Left ventricle myocardium inferior (tissue), 1 donor: ENCODE measurements around the gene ARHGDIA. TPM values are rescaled to one million over a fixed set of nuclear protein-coding genes. Genes with fewer than 3 reads are reported as not detected.

Experiments
- DNase-seq: peaks from one replicate; pipeline ENCODE4 v3.0.0-alpha.2; 2020
- H3K27ac ChIP-seq: fragments of 200-600 bp; replicated peaks from 2 replicates; pipeline ENCODE4 v1.8.0; 2021
- H3K27me3 ChIP-seq: fragments of 200-600 bp; 2 replicates; pipeline ENCODE4 v1.8.0; 2021; ENCODE audit warnings: low read depth
- H3K36me3 ChIP-seq: fragments of 200-600 bp; 2 replicates; pipeline ENCODE4 v1.8.0; 2021
- H3K4me1 ChIP-seq: fragments of 200-600 bp; 2 replicates; pipeline ENCODE4 v1.8.0; 2021
- H3K4me3 ChIP-seq: fragments of 200-600 bp; 2 replicates; pipeline ENCODE4 v1.8.0; 2021; ENCODE audit warnings: mild to moderate bottlenecking, moderate library complexity
- H3K9me3 ChIP-seq: fragments of 200-600 bp; replicated peaks from 2 replicates; pipeline ENCODE4 v1.8.0; 2021
- intact Hi-C: fragments of 100-400 bp; cut with micrococcal nuclease; formaldehyde crosslinking; loops from one replicate; pipeline ENCODE4 v1.11.0; 2022
- total RNA-seq: library from RNA; stranded (reverse); fragmentation: NEBNext Ultra II Directional; extraction: Animal tissue kit (Norgen Biotek cat#: 25700); gene quantifications from one replicate; pipeline ENCODE4 v1.2.1, GENCODE V29; 2021
- TF ChIP-seq, protein P1 (sequence below): fragments of 200-600 bp; IDR thresholded peaks from 2 replicates; pipeline ENCODE4 v1.8.0; 2021; ENCODE audit warnings: antibody characterized with exemption, mild to moderate bottlenecking, borderline replicate concordance
- donor health status: DM: no; HTN: yes; CAD: no; lungs with severe emphysema.

Gene ARHGDIA
- total RNA-seq, 1 donor from 2014 or later: 95.1 TPM

DNA sequence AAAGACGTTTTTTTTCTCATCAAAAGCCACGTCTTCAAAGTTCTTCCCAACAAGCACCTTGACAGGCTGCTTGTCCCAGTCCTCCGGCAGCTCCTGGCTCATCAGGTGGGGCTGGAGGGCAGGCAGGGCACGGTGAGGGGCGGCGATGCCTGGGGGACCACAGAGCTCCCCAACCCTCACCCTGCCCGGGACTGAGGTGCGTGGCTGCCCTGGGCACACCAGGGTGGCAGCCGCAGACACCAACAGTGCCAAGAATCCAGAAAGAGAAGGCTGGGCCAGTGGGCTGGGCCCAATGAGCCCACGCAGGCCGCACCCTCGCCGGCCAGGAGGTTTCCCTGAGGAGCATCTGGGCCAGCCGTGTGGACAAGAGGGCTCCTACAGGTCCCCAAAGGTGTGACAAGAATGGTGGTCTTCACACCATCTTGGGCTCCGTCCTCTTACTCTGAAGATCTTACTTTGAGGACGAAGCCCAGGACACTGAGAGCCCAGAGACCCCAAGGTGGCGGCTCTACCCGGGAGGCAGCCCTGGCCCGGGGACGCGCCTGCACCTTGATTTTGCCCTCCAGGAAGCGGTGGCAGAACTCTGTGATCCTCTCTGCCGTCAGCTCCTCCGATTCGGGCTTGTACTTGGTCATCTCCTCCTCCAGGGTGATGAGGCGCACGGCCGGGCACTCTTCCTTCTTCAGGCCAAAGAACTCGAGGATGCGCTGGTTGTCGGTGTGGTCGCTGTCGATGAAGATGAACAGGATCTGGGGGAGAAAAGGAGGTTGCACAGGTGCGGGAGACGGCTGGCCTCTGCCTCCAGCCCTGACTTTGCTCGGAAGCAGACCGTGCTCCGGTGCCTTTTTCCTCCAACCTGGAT lies 25.0 kb downstream of the ARHGDIA start:
- H3K4me3 ChIP-seq: no peak overlapping the region
- peaks cover 11% of the 10 kb centered on the region for H3K4me1 ChIP-seq
- intact Hi-C loops: no loop called here
- TF ChIP-seq, protein P1, sequence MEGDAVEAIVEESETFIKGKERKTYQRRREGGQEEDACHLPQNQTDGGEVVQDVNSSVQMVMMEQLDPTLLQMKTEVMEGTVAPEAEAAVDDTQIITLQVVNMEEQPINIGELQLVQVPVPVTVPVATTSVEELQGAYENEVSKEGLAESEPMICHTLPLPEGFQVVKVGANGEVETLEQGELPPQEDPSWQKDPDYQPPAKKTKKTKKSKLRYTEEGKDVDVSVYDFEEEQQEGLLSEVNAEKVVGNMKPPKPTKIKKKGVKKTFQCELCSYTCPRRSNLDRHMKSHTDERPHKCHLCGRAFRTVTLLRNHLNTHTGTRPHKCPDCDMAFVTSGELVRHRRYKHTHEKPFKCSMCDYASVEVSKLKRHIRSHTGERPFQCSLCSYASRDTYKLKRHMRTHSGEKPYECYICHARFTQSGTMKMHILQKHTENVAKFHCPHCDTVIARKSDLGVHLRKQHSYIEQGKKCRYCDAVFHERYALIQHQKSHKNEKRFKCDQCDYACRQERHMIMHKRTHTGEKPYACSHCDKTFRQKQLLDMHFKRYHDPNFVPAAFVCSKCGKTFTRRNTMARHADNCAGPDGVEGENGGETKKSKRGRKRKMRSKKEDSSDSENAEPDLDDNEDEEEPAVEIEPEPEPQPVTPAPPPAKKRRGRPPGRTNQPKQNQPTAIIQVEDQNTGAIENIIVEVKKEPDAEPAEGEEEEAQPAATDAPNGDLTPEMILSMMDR: no peak
- no peak overlapping the region for H3K27ac ChIP-seq
- no peaks in the 10 kb centered on the region for H3K27me3 ChIP-seq
- peaks cover 84% of the 10 kb centered on the region for H3K36me3 ChIP-seq
- no peaks in the 10 kb centered on the region for H3K9me3 ChIP-seq
- no peak for DNase-seq

DNA sequence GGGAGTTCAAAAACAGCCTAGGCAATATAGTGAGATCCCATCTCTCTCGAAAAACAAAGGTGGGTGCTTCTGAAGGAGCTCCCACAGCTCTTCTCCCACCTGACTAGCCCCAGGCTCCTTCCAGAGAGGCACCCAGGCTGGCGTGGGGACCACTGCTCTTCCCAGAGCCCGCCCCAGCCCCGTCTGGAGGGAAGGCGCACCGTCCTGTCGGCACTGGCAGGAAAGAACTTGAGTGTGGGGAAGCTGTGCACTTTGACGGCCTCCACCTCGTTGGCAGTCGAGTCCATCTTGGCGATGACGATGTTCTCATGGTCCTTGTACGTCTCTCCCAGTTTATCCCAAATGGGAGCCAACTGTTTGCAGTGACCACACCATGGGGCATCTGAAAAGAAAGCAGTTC lies 25.8 kb downstream of the ARHGDIA start:
- intact Hi-C loops: no loop called here
- Histone ChIP-seq H3K36me3 (peaks cover 79% of the 10 kb centered on the region), H3K27ac (no peak overlapping the region), H3K27me3 (no peaks in the 10 kb centered on the region), H3K9me3 (no peaks in the 10 kb centered on the region), H3K4me3 (no peak overlapping the region), H3K4me1 (peaks cover 19% of the 10 kb centered on the region)
- TF ChIP-seq, protein P1: no peak
- DNase-seq: no peak

DNA sequence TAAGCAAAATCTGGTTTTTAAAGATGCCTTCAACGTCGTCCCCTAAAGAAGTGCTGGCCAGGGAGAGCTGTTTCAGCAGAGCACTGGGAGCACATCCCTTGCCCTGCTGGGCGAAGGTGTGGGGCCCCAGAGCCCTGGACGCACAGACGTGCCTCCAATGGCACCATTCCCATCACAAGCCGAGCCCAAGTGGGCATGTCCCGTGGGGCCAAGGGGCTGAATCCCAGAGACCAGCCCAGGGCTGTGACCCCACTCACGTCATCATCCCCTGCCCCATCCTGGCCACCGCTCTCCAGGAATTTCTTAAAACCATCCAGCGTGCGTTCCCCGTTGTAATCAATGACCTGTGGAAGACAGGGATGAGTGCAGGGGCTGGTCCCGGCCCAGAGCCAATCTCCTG lies 26.2 kb downstream of the ARHGDIA start:
- Histone ChIP-seq H3K27ac (no peak overlapping the region), H3K36me3 (peaks cover 74% of the 10 kb centered on the region), H3K9me3 (no peaks in the 10 kb centered on the region), H3K27me3 (no peaks in the 10 kb centered on the region), H3K4me1 (peaks cover 21% of the 10 kb centered on the region), H3K4me3 (no peak overlapping the region)
- no peak for DNase-seq
- intact Hi-C loops: no loop called here
- TF ChIP-seq, protein P1: no peak

DNA sequence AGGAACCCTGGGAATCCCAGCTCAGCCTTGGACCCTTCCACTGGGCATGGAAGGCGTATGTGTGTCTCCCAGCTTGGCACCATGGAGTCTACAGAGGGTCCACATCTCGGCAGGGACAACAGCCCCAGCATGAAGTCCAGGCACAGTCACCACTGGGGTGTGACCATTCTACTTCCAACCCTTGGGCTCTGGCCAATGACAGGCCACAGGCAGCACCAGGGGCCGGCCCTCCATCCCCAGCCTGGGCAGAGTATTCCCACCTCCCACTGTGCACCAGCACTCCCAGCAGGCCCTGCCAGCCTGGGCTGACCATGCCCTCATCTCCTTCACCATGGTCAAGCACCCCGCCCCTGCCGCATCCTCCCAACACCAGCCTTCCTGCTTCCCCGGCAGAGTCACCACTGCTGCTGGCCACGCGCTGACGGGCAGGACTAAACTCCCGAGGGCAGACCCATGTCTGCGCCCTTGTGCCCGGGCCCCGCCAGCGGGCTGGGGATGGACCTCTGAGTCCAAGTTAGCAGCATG lies 26.7 kb downstream of the ARHGDIA start:
- peaks cover 21% of the 10 kb centered on the region for H3K4me1 ChIP-seq
- DNase-seq: no peak
- peaks cover 69% of the 10 kb centered on the region for H3K36me3 ChIP-seq
- no peak overlapping the region for H3K27ac ChIP-seq
- TF ChIP-seq, protein P1: no peak
- H3K9me3 ChIP-seq: no peaks in the 10 kb centered on the region
- intact Hi-C loops: no loop called here
- no peak overlapping the region for H3K4me3 ChIP-seq
- no peaks in the 10 kb centered on the region for H3K27me3 ChIP-seq

DNA sequence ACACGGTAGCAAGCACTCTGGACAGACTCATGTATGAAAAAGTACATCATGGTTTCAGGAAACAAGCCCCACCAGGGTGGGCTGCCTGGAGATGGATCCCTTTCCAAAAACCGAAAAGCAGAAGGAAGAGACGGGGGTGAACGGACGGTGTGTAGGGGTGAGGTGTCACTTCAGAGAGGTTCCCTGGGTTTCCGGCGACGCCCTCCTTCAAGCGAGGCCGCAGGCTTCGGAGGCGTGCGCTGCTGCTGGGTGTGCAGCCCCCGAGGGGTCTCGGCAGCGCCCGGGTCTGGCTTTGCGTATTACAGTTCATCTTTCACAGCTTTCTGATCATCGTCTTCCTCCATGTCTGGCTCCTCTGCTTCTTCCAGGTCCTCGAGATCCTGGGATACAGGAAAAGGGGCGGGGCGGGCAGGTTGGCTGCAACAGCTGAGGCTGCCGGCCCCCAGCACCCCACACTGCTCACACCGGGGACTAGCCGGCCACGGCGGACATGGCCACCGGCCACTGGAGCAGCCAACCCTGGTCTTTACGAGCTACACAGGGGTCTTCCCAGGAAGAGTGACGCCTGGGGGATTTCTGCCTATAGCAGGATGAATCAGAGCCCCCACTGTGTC lies 27.3 kb downstream of the ARHGDIA start:
- H3K4me1 ChIP-seq: peaks cover 21% of the 10 kb centered on the region
- H3K9me3 ChIP-seq: no peaks in the 10 kb centered on the region
- no peaks in the 10 kb centered on the region for H3K27me3 ChIP-seq
- TF ChIP-seq, protein P1: no peak
- DNase-seq: no peak
- H3K27ac ChIP-seq: no peak overlapping the region
- H3K36me3 ChIP-seq: peaks cover 63% of the 10 kb centered on the region
- no peak overlapping the region for H3K4me3 ChIP-seq
- intact Hi-C loops: no loop called here
